HG03196 (cell line): ENCODE results near the gene MTX3.

ENCODE experiments used
- ATAC-seq: cut with Tn5 transposase; IDR thresholded peaks from one replicate; pipeline ENCODE4 v1.9.1; 2021; ENCODE audit not compliant: unreplicated experiment

MTX3 gene

DNA sequence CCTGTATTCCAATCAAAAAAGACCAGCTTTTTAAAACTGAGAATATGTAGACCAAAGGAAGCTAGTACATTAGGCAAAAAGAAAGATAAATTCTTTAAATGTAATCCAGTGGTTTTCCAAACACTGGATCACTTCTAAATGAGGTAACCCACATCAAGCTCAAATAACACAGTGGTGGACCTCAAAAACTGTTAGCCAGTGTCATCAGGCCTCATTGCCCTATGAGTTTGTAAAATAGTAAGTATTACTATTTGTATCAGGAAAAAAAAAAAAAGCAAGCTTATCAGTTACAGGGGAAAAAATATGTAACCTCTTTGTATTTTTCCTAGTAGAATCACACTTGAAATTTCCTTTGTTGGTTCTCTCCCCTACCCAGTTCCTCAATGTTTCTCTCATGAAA, 6.7 kb downstream of the MTX3 start:
- no peak for ATAC-seq

GRCh38 chr5:79983618-79984017, 7.4 kb downstream of the MTX3 start:
- no peak for ATAC-seq

DNA sequence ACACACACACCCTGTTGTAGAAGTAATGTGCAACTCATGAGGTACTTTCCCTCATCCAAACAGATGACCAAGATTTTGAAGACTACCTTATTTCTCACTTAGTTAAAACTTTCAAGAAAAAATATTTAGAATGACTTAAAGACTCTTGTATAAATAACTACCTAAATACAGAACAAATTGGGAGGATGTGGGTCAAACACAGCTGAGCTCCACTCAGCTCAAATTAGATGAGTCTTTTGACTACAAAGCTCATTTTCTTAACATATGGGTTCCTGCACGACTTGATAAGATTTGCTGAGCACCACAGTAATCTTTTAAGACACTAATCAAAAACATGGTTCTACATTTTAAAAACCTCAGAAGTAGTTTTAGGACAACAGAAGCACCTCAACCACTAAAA, 8.9 kb downstream of the MTX3 start:
- no peak for ATAC-seq

DNA sequence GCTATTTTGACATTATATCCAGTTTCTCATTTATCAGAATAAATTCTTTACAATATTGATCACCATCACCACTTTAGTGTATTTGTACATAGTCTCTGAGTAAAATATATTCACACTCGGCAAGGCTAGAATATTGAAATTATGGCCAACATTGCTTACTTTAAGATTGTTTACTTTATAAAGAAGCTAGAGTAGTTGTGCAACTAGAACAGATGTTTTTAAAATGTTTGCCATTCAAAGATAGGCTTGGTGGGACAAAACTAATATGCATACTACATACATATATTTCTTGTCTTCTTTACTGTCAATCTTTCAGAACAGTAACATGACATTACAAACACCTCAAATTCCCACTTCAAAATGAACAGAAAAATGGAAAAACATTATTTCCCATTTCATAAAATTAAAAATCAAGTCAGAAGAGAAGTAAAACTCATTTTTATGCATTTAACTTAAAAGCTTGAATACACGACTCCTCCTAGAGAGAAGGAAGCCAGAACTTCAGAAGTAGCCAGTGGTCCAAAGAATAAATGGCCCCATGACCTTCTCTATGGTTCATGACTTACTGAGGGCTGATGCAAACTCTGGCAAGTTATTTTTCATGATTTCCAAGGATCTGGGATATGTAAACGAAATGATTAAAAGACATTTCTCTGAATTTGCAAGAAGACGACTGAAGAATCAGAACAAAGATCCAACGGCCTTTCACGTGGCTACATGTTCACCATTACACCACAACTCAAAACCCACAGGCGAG, 14.1 kb downstream of the MTX3 start:
- no peak for ATAC-seq

- ATAC-seq, result no peak
These were observed 15.6 kb downstream of the MTX3 start for GRCh38 chr5:79975422-79975821.

- ATAC-seq, result no peak
These were observed 16.2 kb downstream of the MTX3 start for GRCh38 chr5:79974886-79975285.

GRCh38 chr5:79973996-79974395, 17.1 kb downstream of the MTX3 start:
- ATAC-seq, result no peak

DNA sequence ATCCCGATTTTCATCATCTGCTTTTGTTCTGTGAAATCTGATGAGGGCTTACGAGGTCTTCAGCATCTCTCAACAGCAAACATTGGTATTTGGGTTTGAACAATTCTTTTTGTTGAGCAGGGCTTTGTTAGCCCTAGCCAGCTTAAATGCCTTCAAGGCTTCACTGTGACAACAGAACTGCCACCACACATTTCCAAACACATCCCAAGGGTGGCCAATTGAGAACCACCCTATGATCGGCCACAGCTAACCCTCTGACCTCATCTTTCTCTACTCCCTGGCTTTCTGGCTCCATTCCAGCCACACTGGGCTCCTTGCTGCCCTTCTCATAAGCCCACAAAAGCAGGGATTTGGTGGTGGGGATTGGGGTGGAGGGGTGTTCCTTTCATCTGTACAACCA, 17.6 kb downstream of the MTX3 start:
- no peak for ATAC-seq

DNA sequence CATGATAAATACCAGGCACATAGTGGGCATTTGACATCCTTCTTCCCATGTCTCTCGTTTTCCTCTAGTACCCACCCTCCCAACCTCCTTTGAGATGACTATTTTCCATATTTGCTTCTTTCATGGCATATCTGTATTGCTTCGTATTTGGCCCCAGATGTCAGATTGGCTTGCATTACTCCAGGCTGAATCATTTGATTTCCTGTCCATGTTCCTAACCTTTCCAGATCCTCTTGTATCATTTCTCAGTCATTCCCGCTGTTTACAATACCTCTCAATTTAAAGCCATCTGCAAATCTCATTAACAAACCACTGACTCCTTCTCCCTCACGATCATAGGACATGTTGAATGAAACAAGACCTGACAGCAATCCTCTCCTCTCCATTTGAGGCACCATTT, 19.9 kb downstream of the MTX3 start:
- no peak for ATAC-seq

- no peak for ATAC-seq
These were observed 24.6 kb downstream of the MTX3 start for GRCh38 chr5:79966448-79966847.

- no peak for ATAC-seq
These were observed 26.9 kb downstream of the MTX3 start for GRCh38 chr5:79964136-79964535.

DNA sequence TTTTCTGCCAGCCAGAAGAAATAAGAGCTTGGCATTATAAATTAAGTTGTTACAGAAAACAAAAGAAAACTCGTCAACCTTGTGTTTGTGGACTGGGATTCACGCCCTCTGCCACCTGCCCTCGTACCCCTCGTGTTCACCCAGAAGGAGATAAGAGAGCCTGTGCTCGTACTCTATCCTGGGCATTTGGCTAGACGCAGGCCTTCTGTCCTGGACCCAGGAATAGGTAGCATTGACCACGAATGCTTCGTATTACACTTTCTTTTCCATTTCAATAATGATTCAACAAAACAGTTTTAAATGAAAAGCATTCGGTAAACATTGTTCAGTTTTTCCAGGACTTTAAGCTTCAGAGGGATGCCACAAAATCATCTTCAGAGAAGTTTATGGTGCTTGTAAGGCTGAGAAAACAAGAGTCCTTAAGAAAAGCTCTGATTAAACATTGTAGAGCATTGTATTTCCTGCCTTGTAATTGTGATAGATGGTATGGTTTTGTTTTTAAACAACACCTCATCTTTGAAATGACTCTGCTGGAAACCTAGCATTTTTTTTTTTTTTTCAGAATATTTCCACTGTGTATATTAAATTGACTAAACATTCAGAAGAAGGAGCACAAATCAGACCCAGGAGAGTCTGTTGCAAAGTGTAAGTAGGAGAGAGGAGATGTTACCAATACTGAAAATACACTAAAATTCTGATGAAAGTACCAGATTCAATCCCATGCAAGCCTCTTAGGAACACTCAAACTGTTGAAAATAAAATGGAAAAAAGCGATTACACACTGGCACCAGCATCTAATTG, 27.6 kb downstream of the MTX3 start:
- ATAC-seq, result no peak

- no peak for ATAC-seq
These were observed 28.4 kb downstream of the MTX3 start for GRCh38 chr5:79962575-79963222.

DNA sequence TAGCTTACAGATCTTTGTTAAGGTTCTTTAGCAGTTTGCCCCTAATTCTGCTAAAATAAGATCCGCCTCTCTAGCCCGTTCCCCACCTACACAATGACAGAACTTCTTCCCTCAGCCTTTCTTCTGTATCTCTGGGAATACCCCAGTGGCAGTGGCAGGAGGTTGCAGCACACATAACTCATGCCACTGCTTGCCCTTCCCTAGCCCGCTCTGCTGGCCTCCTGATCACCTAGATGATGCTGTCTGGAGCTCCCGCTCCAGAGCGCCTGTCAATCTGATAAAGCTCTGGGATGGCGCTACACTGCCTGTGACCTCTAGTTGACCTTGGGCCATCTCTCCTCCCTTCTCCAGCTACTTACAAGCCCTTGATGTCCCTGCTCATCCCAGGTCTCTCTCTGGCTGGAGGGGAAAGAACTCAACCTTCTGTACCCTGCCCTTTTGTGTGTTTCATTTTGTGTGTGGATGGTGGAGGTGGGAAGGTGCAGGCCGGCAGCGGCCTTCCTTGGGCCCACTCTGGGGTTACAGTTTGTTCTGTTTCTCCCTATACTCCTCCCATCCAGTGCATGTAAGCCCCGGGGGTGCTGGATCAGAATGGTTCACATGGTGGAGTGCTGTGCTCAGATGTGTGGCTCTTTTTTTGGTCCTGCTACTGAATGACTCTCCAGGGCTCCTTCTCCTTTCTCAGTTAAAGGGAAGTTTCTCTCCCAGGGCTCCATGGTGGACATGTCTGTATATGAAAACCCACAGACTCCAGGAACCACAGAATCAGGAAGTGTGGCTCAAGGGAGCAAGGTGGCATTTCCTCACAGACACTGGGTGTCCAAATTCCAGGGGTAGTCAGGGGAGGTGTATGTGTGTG, 29.1 kb downstream of the MTX3 start:
- no peak for ATAC-seq

DNA sequence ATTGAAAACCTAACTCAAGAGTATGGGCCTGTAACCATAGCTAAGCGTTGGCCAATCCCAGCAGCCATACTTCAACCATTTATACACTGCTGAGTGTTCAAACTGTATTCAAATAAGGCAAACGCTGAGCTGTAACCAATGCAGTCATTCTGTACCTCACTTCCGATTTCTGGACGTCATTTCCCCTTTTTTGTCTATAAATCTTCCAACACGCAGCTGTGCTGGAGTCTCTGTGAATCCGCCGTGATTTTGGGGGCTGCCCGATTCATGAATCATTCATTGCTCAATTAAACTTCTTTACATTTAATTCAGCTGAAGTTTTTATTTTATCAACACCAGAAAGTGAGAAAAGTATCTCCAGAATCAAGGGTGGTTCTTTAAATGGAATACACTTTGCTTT, 31.7 kb downstream of the MTX3 start:
- no peak for ATAC-seq

DNA sequence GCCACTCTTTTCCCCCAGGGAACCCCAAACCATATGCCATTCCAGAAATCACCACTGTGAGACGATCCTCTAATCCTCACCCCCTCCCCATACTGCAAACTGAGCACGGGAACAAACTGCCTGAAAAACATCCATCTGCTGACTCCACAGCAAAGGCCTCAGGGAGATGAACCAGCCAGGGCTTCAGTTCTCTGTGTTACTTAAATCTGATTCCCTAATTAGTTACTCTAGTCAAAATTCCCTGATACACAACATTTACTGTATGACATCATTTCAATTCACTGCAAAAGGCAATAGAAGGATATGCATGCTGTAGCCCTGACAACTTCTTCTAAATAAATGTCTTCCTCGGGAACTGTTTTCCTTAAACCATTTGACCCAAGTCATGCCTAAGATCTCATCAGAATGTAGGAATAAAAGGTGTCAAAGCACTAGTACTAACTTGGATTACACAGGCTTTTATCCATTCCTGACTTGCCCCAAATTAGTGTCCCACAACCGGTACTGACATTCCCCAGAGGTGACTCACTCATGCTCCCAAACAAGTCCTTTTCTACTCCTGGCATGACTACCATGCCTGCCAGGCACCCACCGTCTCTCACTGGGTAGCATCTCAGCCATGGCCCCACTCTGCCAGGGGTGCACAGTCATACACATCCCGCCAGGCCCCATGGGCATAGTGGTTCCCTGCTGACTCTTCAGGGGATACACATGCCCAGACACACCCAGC, 35.0 kb downstream of the MTX3 start:
- no peak for ATAC-seq

DNA sequence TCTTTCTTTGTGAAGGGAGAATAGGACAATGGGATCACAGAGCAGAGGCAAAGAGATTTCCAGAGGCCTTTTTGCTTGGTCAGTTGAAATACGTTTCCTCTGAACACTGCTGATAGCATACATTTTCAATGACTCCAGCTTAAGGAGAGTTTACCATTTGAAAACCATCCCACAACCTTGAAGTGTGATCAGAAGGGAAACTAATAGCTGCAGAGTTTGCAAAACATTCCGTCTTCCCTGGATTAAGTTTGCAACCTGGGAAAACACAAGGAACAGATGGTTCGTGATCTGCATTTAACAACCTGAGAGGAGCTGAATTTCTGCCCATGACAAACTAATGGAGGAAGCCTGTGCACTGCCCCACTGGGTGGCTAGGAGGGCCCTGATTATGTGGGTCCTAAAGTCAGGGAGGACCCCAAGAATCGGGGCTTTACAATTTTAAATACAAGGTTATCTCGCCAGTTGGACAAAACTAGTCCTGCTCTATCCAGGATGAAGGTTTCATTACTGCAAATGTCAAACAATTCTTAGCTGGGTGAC, 35.6 kb downstream of the MTX3 start:
- no peak for ATAC-seq

DNA sequence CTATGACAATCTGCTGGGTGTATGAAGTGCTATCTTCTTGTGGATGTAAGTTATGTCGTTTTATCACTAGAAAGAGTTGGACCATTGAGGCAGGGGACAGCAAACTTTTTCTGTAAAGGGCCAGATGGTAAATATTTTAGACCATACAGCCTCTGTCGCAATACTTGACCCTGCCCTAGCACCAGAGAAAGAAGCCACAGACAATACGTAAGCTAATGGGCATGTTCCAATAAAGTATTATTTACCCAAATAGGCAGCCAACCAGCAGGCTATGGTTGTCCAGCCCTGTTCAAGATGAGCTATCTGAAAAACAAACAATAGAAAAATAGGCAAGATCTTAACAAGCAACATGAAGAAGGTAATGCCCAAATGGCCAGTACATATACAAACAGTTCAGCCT, 36.4 kb downstream of the MTX3 start:
- ATAC-seq, result no peak

DNA sequence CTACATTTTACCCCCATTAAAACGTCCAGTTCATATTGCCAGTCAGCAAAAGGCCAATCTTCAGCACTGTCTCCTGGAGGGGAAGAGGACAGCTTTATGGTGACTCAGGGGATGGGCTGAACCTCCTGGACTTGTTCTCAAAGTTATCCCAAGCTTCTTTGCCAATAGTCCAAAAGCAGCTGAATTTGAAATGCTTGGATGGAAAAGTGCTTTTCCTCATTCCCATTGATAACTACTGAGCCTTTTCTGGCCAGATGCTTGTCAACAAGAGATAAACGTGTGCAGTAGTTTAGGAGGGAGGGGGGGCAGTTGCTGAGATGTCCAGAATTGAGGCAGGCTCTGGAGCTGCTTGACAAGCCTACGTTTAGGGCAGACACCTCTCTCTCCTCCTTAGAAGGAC, 43.5 kb downstream of the MTX3 start:
- ATAC-seq, result no peak

DNA sequence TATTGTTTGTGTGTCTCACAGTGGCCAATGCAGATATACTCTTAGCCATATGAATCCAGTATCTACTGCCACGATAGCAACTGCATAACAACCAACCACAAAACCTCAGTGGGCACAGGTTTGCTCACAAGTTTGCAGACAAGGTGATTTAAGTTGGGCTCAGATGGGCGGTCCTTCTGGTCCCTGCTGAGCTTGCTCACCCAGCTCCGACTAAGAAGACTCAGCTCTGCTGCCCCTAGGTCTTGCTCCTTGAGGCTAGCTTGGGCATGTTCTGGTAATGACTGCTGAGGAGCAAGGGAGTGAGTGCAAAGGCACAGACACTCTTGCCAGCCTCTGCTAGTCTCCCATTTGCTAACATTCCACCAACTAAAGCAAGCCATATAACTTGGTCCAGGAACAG, 52.6 kb downstream of the MTX3 start:
- no peak for ATAC-seq
